Activated naive CD4-positive, alpha-beta T cell treated with anti-CD3 and anti-CD28 coated beads, Interleukin-2, amount 10 ng/mL, durations not matched to agents 7 days and 5 days (primary cell): ENCODE data around the gene BIN2.
A peak's percentile ranks its signal among the peaks of the same experiment; 100 is the strongest.

Experiments
- CTCF ChIA-PET: fragments of 350-600 bp; sonication (Branson Sonifier 250); formaldehyde crosslinking; loops from one replicate; lab custom pipeline; 2021; ENCODE audit warnings: antibody characterized with exemption; lab: Charles Lee
- DNase-seq: peaks from one replicate; pipeline ENCODE4 v3.0.0-alpha.2; 2020
- H3K27ac Mint-ChIP-seq: one replicate; pipeline ENCODE4 v1.8.0; 2021; ENCODE audit warnings: mild to moderate bottlenecking, moderate library complexity, mixed read lengths
- H3K27me3 Mint-ChIP-seq: one replicate; pipeline ENCODE4 v1.8.0; 2021; ENCODE audit warnings: mild to moderate bottlenecking, mixed read lengths
- H3K36me3 Mint-ChIP-seq: one replicate; pipeline ENCODE4 v1.8.0; 2021; ENCODE audit warnings: mixed read lengths
- H3K4me1 Mint-ChIP-seq: one replicate; pipeline ENCODE4 v1.8.0; 2021; ENCODE audit warnings: mixed read lengths
- H3K4me3 Mint-ChIP-seq: one replicate; pipeline ENCODE4 v1.8.0; 2021; ENCODE audit warnings: mild to moderate bottlenecking, moderate library complexity, mixed read lengths
- H3K9me3 Mint-ChIP-seq: one replicate; pipeline ENCODE4 v1.8.0; 2021; ENCODE audit warnings: mixed read lengths

Gene BIN2

DNA sequence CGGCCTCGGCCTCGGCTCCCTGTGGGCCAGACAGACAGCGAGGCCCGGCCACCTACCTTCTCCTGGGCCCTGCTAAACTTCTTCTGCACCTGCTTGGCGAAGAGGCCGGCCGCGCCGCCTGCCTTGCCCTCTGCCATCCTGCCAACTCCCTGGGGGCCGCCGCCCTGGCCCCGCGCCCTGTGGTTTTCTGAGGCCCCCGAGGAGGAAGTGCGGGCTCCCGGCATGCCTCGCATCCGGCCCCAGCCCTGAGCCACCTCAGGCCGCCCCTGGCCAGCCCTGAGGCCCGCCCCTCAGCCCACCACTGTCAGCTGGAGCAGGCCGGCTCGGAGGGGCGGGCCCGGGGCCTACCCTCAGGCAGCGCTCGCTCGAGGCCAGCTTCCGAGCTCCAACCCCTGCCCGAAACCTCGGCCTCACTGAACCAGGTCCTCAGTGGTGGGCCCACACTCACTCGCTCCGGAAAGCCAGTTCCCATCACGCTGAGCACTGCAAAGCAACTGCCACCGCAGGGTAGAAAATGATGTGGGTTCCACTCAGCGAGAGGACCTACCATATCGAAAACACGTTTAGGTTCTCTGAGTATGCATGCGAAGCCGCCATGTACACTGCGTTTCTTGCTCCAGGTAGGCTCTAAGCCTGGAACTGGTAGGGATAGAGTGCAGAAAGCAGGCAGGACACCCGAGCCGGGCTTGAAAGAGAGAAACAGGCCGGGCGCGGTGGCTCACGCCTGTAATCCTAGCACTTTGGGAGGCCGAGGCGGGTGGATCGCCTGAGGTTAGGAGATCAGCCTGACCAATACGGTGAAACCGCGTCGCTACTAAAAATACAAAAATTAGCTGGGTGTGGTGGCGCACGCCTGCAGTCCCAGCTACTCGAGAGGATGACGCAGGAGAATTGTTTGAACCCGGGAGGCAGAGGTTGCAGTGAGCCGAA, at the start of gene BIN2:
BIN2 (minus strand) TSS at position 209 of the 930 bp plus-strand sequence; CDS start at position 137, 72 bp downstream.
- peaks cover 3% of the 10 kb centered on the region for H3K9me3 Mint-ChIP-seq
- H3K4me3 Mint-ChIP-seq: peak within 1 kb of the TSS; percentile 98
- peak within 1 kb of the TSS; percentile 94 for H3K27ac Mint-ChIP-seq
- no peaks in the 10 kb centered on the region for H3K27me3 Mint-ChIP-seq
- H3K4me1 Mint-ChIP-seq: peaks cover 93% of the 10 kb centered on the region
- peaks cover 43% of the 10 kb centered on the region for H3K36me3 Mint-ChIP-seq
- peak; percentile 86 for DNase-seq
- CTCF ChIA-PET: interaction anchor here (0.7 to 7.9 kb wide), 3 partner anchors 17 to 808 kb away, joined by 3 to 50 read pairs (median 6); no protein-coding TSS in a partner anchor

DNA sequence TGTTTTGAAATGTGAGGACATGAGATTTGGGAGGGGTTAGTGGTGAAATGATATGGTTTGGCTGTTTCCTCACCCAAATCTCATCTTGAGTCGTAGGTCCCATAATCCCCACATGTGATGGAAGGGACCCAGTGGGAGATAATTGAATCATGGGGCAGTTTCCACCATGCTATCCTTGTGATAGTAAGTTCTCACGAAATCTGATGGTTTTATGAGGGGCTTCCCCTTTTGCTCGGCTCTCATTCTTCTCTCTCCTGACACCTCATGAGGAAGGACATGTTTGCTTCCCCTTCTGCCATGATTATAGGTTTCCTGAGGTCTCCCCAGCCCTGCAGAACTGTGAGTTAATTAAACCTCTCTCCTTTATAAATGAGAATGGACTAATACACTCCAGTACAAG, 49.2 kb upstream of the BIN2 start:
- CTCF ChIA-PET: interaction anchor here (1.6 kb wide), 1 partner anchor 48 kb away, joined by 4 read pairs; no protein-coding TSS in a partner anchor
- no peak for DNase-seq
- H3K4me3 Mint-ChIP-seq: no peak overlapping the region
- peaks cover 58% of the 10 kb centered on the region for H3K36me3 Mint-ChIP-seq
- H3K4me1 Mint-ChIP-seq: peaks cover 55% of the 10 kb centered on the region
- H3K27ac Mint-ChIP-seq: no peak overlapping the region
- H3K27me3 Mint-ChIP-seq: peaks cover 17% of the 10 kb centered on the region
- H3K9me3 Mint-ChIP-seq: no peaks in the 10 kb centered on the region

DNA sequence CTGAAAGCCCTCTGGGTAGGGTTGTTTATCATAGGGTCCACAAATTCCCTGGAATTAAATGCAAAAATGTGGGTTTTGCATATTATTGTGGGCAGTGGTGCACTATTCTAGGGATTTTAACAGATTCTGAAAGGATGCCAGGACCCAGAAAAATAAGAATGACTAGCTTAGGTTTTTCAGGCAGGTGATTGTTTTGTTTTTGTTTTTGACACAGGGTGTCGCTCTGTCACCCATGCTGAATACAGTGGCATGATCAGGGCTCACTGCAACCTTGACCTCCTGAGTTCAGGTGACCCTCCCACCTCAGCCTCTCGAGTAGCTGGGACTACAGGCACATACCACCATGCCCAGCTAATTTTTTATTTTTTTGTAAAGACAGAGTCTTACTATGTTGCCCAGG, 48.0 kb upstream of the BIN2 start:
- Mint-ChIP-seq H3K27me3 (peaks cover 17% of the 10 kb centered on the region), H3K4me3 (no peak overlapping the region), H3K27ac (peak overlapping the region; percentile 16), H3K36me3 (peaks cover 51% of the 10 kb centered on the region), H3K9me3 (no peaks in the 10 kb centered on the region), H3K4me1 (peaks cover 63% of the 10 kb centered on the region)
- CTCF ChIA-PET: interaction anchor here (0.6 to 1.6 kb wide), 7 partner anchors 8 to 1915 kb away, joined by 3 to 8 read pairs (median 4); no protein-coding TSS in a partner anchor
- DNase-seq: no peak

DNA sequence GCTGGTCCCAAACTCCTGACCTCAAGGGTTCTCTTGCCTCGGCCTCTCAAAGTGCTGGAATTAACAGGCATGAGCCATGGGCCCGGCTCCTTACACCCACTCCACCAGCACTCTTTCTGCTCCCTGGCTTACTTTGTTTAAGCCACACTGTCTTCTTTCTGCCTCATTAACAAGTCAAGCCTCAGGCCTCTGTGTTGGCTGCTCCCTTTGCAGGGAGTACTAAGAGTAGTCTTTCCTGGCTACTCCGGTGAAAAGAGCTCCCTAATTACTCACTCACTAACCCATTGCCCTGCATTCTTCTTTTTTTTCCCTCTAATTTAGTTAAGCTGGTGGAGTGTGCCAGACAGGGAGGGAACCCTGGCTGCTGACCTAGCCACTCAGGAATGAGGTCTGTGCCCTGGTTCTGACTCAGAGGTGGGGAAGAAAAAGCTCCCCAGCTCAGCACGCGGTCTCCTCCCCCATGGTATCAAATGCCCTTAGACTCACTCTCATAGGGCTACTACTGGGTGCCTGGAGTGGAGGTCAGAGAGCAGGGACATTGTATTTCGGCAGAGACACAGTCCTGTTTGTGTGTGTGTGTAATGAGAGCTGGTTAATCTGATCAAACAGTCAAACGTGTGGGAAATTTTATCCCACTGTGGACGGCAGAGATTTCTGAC, 47.5 kb upstream of the BIN2 start:
- no peak for DNase-seq
- Mint-ChIP-seq H3K27me3 (peaks cover 17% of the 10 kb centered on the region), H3K9me3 (no peaks in the 10 kb centered on the region), H3K4me3 (no peak overlapping the region), H3K4me1 (peaks cover 63% of the 10 kb centered on the region), H3K36me3 (peaks cover 46% of the 10 kb centered on the region), H3K27ac (peak overlapping the region; percentile 1)
- CTCF ChIA-PET: interaction anchor here (0.6 to 1.6 kb wide), 6 partner anchors 9 to 159 kb away, joined by 3 to 8 read pairs (median 4); no protein-coding TSS in a partner anchor

DNA sequence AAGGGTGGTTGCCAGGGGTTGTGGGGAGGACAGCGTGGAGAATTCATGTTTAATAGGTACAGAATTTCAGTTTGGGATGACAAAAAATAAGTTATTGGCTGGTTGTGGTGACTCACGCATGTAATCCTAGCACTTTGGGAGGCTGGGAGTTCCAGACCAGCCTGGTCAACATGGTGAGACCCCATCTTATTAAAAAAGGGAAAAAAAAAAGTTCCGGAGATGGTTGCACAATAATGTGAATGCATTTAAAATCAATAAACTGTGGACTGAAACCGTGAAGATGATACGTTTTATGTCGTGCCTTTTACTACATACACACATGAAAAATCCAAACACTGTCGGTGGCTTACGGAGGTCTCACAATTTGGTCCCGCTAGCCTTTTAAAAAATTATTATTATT, 46.7 kb upstream of the BIN2 start:
- Mint-ChIP-seq H3K36me3 (peaks cover 46% of the 10 kb centered on the region), H3K27me3 (peaks cover 17% of the 10 kb centered on the region), H3K4me3 (no peak overlapping the region), H3K9me3 (no peaks in the 10 kb centered on the region), H3K4me1 (peaks cover 70% of the 10 kb centered on the region), H3K27ac (no peak overlapping the region)
- DNase-seq: no peak
- CTCF ChIA-PET: interaction anchor here (1.5 to 1.6 kb wide), 2 partner anchors 13 to 160 kb away, joined by 4 to 8 read pairs; no protein-coding TSS in a partner anchor

DNA sequence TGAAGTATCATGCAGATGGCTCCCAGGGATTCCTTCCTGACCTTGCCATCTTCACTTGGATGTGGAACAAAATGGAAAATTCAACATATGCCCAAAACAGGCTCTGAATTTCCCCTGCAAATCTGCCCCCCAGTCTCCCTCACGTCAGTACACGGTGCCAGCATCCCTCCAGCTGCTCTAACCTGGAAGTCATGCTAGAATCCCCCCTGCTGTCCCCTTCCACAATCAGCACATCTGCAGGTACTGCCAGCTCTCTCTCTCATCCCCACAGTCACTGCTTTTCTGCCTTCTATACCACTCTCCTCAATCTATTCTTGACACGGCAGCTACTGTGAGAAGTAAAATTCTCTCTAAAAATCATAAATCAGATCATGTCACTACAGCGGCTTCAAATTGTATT, 45.6 kb upstream of the BIN2 start:
- Mint-ChIP-seq H3K27me3 (peaks cover 16% of the 10 kb centered on the region), H3K27ac (peak overlapping the region; percentile 86), H3K4me1 (peaks cover 67% of the 10 kb centered on the region), H3K4me3 (peak overlapping the region; percentile 11), H3K9me3 (no peaks in the 10 kb centered on the region), H3K36me3 (peaks cover 46% of the 10 kb centered on the region)
- no peak for DNase-seq
- CTCF ChIA-PET: interaction anchor here (0.6 to 1.4 kb wide), 5 partner anchors 24 to 655 kb away, joined by 3 to 4 read pairs (median 3); no protein-coding TSS in a partner anchor

DNA sequence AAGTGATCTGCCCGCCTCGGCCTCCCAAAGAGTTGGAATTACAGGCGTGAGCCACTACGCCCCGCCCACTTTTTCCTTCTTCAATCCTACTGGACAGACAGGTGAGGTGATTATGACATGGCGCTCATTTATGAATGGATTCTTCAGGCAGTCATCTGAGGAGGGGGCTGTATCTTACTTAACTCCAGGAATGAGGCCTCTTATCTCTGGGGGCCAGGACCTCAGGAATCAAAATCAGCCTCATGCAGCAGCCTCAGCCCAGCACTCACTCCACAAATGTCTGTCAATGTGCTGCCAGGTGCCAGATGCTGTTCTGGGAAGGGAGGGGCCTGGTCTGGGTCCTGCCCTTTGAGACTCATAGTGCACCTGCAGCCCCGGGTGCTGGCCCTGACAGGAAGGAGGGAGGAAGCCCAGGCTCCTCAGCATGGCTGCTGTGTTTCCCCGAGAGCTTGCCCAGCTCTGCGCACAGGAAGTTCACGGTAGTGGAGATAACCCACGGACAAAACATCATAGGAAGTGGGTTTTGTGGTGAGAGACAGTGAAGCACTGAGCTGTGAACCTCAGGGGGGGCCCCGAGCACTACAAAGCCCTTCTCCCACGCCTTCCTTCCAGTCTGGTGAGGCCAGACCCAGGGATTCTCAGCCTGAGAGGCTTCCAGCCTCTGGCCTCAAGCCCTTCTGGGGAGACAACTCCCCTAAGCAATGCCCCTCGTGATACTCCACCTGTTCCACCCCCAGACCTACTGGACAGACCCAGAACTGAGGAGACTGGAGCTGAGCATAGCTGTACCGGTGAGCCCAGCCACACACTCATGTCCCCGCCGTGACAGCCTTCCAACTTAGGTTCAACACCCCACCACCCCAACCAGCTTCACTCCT, 44.9 kb upstream of the BIN2 start:
- Mint-ChIP-seq H3K4me3 (peak overlapping the region; percentile 11), H3K27me3 (peaks cover 13% of the 10 kb centered on the region), H3K9me3 (no peaks in the 10 kb centered on the region), H3K27ac (peak overlapping the region; percentile 86), H3K4me1 (peaks cover 63% of the 10 kb centered on the region), H3K36me3 (peaks cover 45% of the 10 kb centered on the region)
- peak; percentile 96 for DNase-seq
- CTCF ChIA-PET: interaction anchor here (0.6 to 1.4 kb wide), 6 partner anchors 20 to 656 kb away, joined by 3 to 4 read pairs (median 3); no protein-coding TSS in a partner anchor

DNA sequence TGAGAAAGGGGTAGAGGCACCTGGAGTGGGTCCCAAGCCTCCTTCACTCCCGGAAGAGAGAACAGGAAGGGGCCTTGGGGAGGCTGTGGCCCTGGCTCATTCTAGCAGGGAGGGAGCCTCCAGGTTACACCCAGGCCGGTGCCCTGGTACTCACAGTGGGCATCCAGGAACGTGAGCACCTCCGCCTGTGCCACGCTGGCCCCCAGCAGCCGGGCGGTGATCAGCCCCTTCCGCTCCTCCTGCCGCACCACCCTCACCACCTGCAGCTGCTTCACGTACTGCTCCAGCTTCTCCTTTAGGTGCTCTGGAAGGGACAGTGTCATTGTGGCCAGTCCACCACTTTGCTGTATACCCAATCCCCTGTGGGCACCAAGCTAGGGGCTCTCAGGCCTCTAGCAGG, 41.3 kb upstream of the BIN2 start:
- H3K27me3 Mint-ChIP-seq: peaks cover 9% of the 10 kb centered on the region
- peaks cover 30% of the 10 kb centered on the region for H3K36me3 Mint-ChIP-seq
- no peak overlapping the region for H3K27ac Mint-ChIP-seq
- H3K4me3 Mint-ChIP-seq: no peak overlapping the region
- DNase-seq: no peak
- H3K4me1 Mint-ChIP-seq: peaks cover 45% of the 10 kb centered on the region
- no peaks in the 10 kb centered on the region for H3K9me3 Mint-ChIP-seq
- CTCF ChIA-PET: no interaction called here

DNA sequence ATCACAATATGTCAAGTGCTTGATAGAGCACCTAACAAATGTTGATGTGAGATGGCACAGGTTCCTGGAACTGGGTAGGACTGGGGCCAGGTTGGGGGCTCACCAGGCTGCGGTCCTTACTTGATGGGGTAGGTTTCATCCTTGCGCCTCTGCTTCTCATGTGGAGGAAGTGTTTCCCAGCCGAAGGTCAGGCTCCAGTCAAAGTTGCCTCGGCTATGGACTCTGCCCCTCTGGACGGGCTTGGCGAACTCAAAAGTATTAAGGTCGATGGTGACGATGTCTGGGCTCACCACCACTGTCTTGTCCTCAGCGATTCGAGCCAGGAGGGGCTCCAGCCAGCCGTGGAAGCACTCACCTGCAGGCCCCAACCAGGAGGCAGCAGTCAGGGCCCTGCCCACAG, 40.0 kb upstream of the BIN2 start:
- Mint-ChIP-seq H3K9me3 (no peaks in the 10 kb centered on the region), H3K27me3 (peaks cover 3% of the 10 kb centered on the region), H3K4me3 (no peak overlapping the region), H3K36me3 (peaks cover 28% of the 10 kb centered on the region), H3K27ac (no peak overlapping the region), H3K4me1 (peaks cover 33% of the 10 kb centered on the region)
- CTCF ChIA-PET: no interaction called here
- DNase-seq: no peak

DNA sequence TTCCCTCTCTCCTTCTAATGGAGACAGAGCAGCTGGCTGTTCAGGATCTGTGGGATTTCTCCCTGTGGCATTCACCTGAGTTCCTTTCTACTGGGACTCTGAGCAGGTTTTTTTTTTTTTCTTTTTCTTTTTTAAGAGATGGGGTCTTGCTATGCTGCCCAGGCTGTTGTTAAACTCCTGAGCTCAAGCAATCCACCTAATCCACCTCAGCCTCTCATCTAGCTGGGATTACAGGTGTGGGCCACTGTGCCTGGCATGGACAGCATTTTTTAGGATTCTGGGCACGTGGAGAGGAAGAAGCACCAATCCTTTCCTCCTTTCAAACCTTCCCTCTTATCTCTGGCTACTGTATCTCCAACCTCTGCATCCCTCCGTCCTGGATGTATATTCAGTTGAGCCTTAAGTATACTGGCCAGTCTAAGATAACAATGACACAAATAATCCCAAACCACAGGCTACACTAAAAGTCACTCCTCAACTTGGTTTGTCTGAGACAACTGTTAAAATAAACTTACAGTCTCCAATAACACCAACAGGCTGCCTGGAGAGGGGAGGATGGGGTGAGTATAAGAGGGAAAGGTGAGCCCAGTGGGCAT, 38.9 kb upstream of the BIN2 start:
- Mint-ChIP-seq H3K27ac (no peak overlapping the region), H3K27me3 (no peaks in the 10 kb centered on the region), H3K4me3 (no peak overlapping the region), H3K36me3 (peaks cover 29% of the 10 kb centered on the region), H3K4me1 (peaks cover 21% of the 10 kb centered on the region), H3K9me3 (no peaks in the 10 kb centered on the region)
- CTCF ChIA-PET: no interaction called here
- no peak for DNase-seq

DNA sequence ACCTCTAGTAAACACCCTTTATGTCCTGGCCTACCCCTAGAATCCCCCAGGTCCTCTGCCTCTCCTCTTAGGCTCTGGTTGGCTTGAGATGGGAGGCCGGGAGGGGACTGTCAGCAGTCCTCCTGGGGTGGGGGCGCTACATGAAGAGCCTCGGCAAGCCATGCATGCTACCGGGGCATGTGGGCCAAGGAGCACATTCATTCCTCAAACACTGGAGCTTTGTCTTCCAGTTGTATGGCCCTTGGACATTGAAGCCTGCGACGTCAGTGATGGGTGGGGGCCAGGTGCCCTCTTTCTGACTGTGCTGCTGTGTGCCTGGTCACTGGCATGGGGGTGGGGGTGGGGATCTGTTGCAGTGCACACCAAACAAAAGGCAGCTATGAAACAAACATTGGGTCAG, 38.3 kb upstream of the BIN2 start:
- CTCF ChIA-PET: no interaction called here
- Mint-ChIP-seq H3K4me3 (no peak overlapping the region), H3K9me3 (no peaks in the 10 kb centered on the region), H3K36me3 (peaks cover 26% of the 10 kb centered on the region), H3K27ac (no peak overlapping the region), H3K27me3 (no peaks in the 10 kb centered on the region), H3K4me1 (peaks cover 16% of the 10 kb centered on the region)
- no peak for DNase-seq

DNA sequence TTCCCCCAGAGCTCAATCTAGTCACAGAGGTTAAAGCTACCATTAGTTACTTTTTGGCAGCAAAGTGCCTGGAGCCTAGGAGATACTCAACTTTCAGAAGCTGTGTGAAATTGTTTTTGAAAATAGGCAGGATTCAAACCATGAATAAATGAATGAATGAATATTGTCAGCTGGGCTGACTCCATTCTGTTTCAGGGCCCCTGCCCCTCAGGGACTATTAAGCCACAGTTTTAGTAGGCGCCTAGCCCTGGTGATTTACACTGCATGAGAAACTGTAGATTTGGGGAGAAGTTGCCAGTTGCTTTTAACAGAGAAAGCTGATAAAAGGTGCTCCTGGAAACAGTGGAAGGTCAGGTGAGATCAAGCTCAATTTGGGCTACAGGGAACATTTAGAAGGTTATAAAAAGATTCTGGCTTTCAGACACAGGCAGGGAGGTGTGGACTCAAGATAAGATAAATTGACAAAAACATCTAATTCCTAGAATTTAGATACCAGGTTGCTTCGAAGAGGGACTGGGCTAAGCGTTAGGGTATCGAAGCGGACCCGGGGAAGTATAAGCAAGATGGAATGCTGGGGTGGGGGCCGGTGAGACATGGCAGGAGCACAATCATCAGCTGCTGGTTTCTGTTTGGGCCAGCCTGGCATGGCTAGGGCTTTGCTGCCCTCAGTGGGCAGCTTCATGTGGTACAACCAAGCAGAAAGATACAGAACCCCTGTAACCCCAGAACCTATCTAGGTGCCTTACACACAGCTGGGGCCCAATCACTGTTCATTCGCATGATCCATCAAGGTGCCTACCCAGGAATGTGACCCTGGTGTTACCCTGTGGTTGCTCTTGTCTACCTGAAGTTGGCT, 37.4 kb upstream of the BIN2 start:
- H3K27ac Mint-ChIP-seq: no peak overlapping the region
- no peaks in the 10 kb centered on the region for H3K9me3 Mint-ChIP-seq
- H3K27me3 Mint-ChIP-seq: no peaks in the 10 kb centered on the region
- H3K4me1 Mint-ChIP-seq: peaks cover 16% of the 10 kb centered on the region
- no peak overlapping the region for H3K4me3 Mint-ChIP-seq
- no peak for DNase-seq
- CTCF ChIA-PET: interaction anchor here (1.3 kb wide), 1 partner anchor 20 kb away, joined by 4 read pairs; no protein-coding TSS in a partner anchor
- H3K36me3 Mint-ChIP-seq: peaks cover 32% of the 10 kb centered on the region
